Keratinocyte (primary cell): ENCODE data around the gene CLTB. TPM values are rescaled to one million over a fixed set of nuclear protein-coding genes. Genes with fewer than 3 reads are reported as not detected.

ENCODE experiments used
- DNase-seq: peaks from one replicate; pipeline ENCODE4 v3.0.0-alpha.2; 2011; ENCODE audit warnings: low read depth, missing footprints, low spot score
- FAIRE-seq: peaks from 2 replicates; lab custom pipeline; 2011; peaks lifted over from hg19 to GRCh38; lab: Jason Lieb, UNC
- H2AFZ ChIP-seq: 2 replicates; pipeline ENCODE4 v1.6.0; 2012; ENCODE audit warnings: low read length, control low read depth, inconsistent platforms; ENCODE audit not compliant: control insufficient read depth
- H3K27ac ChIP-seq: 2 replicates; pipeline ENCODE4 v1.5.1; 2011; ENCODE audit warnings: low read length; ENCODE audit not compliant: control insufficient read depth, insufficient read depth
- H3K27me3 ChIP-seq: 3 replicates; pipeline ENCODE4 v1.6.0; 2011; ENCODE audit warnings: low read length; ENCODE audit not compliant: control insufficient read depth, insufficient read depth; ENCODE audit errors: extremely low read depth
- H3K36me3 ChIP-seq, 2 experiments: 2 replicates in 1 of 2; 3 replicates in 1 of 2; pipeline ENCODE4 v1.5.1; 2011; ENCODE audit warnings: low read length in 2 of 2, mild to moderate bottlenecking in 1 of 2; ENCODE audit not compliant: control insufficient read depth in 2 of 2, insufficient read depth in 2 of 2; ENCODE audit errors: extremely low read depth in 1 of 2
- H3K4me1 ChIP-seq: 3 replicates; pipeline ENCODE4 v1.5.1; 2011; ENCODE audit warnings: low read length; ENCODE audit not compliant: control insufficient read depth, insufficient read depth; ENCODE audit errors: extremely low read depth
- H3K4me2 ChIP-seq: 3 replicates; pipeline ENCODE4 v1.6.0; 2011; ENCODE audit warnings: low read depth, low read length; ENCODE audit not compliant: control insufficient read depth, insufficient read depth; ENCODE audit errors: extremely low read depth
- H3K4me3 ChIP-seq, 3 experiments: fragments of 200-600 bp in 1 of 3; sonication (generic) in 1 of 3; 2 replicates in 2 of 3; 3 replicates in 1 of 3; pipeline ENCODE4 v1.5.1; 2011 to 2016; ENCODE audit warnings: low read length in 3 of 3, mild to moderate bottlenecking in 3 of 3, control low read depth in 2 of 3, inconsistent platforms in 1 of 3, low read depth in 1 of 3, mixed read lengths in 1 of 3, mixed run types in 1 of 3, moderate library complexity in 1 of 3; ENCODE audit not compliant: control insufficient read depth in 2 of 3, insufficient read depth in 2 of 3; ENCODE audit errors: extremely low read depth in 1 of 3
- H3K79me2 ChIP-seq: 2 replicates; pipeline ENCODE4 v1.6.0; 2012; ENCODE audit warnings: low read length; ENCODE audit not compliant: control insufficient read depth, insufficient read depth
- H3K9ac ChIP-seq: 3 replicates; pipeline ENCODE4 v1.6.0; 2011; ENCODE audit warnings: low read length; ENCODE audit not compliant: control insufficient read depth, insufficient read depth; ENCODE audit errors: extremely low read depth
- H3K9me1 ChIP-seq: 3 replicates; pipeline ENCODE4 v1.6.0; 2011; ENCODE audit warnings: low read length; ENCODE audit not compliant: control insufficient read depth, insufficient read depth; ENCODE audit errors: extremely low read depth
- H3K9me3 ChIP-seq: 2 replicates; pipeline ENCODE4 v1.5.1; 2012; ENCODE audit warnings: low read depth, low read length; ENCODE audit not compliant: control insufficient read depth
- H4K20me1 ChIP-seq: 3 replicates; pipeline ENCODE4 v1.6.0; 2011; ENCODE audit warnings: low read length; ENCODE audit not compliant: control insufficient read depth, insufficient read depth; ENCODE audit errors: extremely low read depth
- CTCF ChIP-seq, 3 experiments: IDR thresholded peaks in 1 of 3; conservative IDR thresholded peaks in 1 of 3; optimal IDR thresholded peaks in 1 of 3; 2 replicates in 2 of 3; 3 replicates in 1 of 3; pipeline versions ENCODE3 to v1.5.1; 2011; ENCODE audit warnings: low read length in 3 of 3, mild to moderate bottlenecking in 3 of 3, moderate library complexity in 2 of 3, control low read depth in 1 of 3, inconsistent platforms in 1 of 3; ENCODE audit not compliant: insufficient read depth in 2 of 3; ENCODE audit errors: extremely low read depth in 1 of 3
- EZH2 ChIP-seq: IDR thresholded peaks from one replicate; pipeline ENCODE4 v1.6.1; 2012; ENCODE audit warnings: inconsistent platforms, mild to moderate bottlenecking, low read length, moderate library complexity
- dilution Hi-C: fragments of 300-500 bp; cut with MboI; formaldehyde crosslinking; loops from one replicate; pipeline ENCODE4 v1.7.0; 2020; ENCODE audit warnings: low sequenced_read_pairs; ENCODE audit not compliant: extremely low pct_ligation_motif_present
- polyA plus RNA-seq, 5 experiments: library from polyadenylated mRNA; depleted of rRNA in 3 of 5; stranded (reverse) in 3 of 5; stranded (forward) in 1 of 5; unstranded in 1 of 5; fragments of >200 nt; gene quantifications; 1 replicate in 1 of 5; 2 replicates in 3 of 5; 3 replicates in 1 of 5; pipeline versions ENCODE4 v1.2.1 to v1.2.3, GENCODE V29; 2011 to 2012; ENCODE audit warnings: missing spikeins in 2 of 5, low read depth in 1 of 5, low replicate concordance in 1 of 5

CLTB gene
- polyA plus RNA-seq, 1 donor (not counting 4 experiments of a cell fraction or from before 2014, with no cell fraction given) = 326 TPM

- peaks cover 75% of the 10 kb centered on the region for H3K79me2 ChIP-seq
- FAIRE-seq (peak; percentile 86), DNase-seq (peak; percentile 89)
- no peaks in the 10 kb centered on the region for H3K9me3 ChIP-seq
- H3K27ac ChIP-seq = peak overlapping the region; percentile 60
- dilution Hi-C loops = no loop called here
- no peak overlapping the region for H2AFZ ChIP-seq
- H3K36me3 ChIP-seq = peaks cover 23 to 33% of the 10 kb centered on the region in 2 experiments
- H4K20me1 ChIP-seq = peaks cover 11% of the 10 kb centered on the region
- peak overlapping the region; percentile 76 for H3K4me2 ChIP-seq
- no peaks in the 10 kb centered on the region for H3K27me3 ChIP-seq
- TF ChIP-seq EZH2 (no peak), CTCF (optimal IDR thresholded peaks at IDR 0.05 in 1 of 3, IDR thresholded peaks at IDR 0.05 in 1 of 3, conservative IDR thresholded peaks at IDR 0.05 in 1 of 3; ENCODE audit: extremely low read depth in 1 of 3, insufficient read depth in 2 of 3, low read length in 3 of 3) (peak; percentile 53 to 68 (median 67))
- H3K9me1 ChIP-seq = no peaks in the 10 kb centered on the region
- H3K4me1 ChIP-seq = peaks cover 47% of the 10 kb centered on the region
- H3K9ac ChIP-seq = no peak overlapping the region
- H3K4me3 ChIP-seq = no peak overlapping the region
Observed at GRCh38 chr5:176410486-176411180, 5.7 kb downstream of the CLTB start.

- Histone ChIP-seq H3K4me1 (peaks cover 46% of the 10 kb centered on the region), H2AFZ (no peak overlapping the region), H3K79me2 (peaks cover 72% of the 10 kb centered on the region), H3K9me3 (no peaks in the 10 kb centered on the region), H4K20me1 (peaks cover 11% of the 10 kb centered on the region), H3K27ac (no peak overlapping the region), H3K9me1 (no peaks in the 10 kb centered on the region), H3K27me3 (no peaks in the 10 kb centered on the region), H3K4me2 (no peak overlapping the region), H3K9ac (no peak overlapping the region), H3K36me3 (peaks cover 28 to 36% of the 10 kb centered on the region in 2 experiments), H3K4me3 (no peak overlapping the region)
- dilution Hi-C loops = no loop called here
- FAIRE-seq (peak; percentile 39), DNase-seq (no peak)
- no peak for TF ChIP-seq CTCF (optimal IDR thresholded peaks at IDR 0.05 in 1 of 3, IDR thresholded peaks at IDR 0.05 in 1 of 3, conservative IDR thresholded peaks at IDR 0.05 in 1 of 3; ENCODE audit: extremely low read depth in 1 of 3, insufficient read depth in 2 of 3, low read length in 3 of 3)
- TF ChIP-seq EZH2 = no peak
Observed at GRCh38 chr5:176409765-176410164, 6.6 kb downstream of the CLTB start.
